ENCODE data around the gene LIFR.

Gene LIFR

DNA sequence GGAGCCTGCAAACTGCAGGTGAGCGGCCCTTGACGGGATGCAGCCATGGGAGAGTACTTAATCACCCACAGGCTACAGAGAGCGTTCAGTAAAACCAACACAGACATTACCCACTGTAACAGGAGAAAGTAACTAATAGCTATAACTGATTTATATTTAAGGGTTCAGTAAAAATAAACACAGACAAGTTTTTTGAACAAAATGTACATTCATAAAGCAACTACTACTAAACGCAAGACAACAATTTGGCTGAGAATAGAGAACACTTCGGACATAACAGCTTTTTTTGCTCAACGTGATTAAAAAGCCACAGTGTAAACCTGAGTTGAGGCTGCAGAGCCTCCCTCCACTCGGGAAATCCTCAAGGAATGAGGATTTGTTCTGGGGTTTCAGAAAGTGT lies 61.7 kb downstream of the LIFR start:
- TF ChIP-seq, protein P1, sequence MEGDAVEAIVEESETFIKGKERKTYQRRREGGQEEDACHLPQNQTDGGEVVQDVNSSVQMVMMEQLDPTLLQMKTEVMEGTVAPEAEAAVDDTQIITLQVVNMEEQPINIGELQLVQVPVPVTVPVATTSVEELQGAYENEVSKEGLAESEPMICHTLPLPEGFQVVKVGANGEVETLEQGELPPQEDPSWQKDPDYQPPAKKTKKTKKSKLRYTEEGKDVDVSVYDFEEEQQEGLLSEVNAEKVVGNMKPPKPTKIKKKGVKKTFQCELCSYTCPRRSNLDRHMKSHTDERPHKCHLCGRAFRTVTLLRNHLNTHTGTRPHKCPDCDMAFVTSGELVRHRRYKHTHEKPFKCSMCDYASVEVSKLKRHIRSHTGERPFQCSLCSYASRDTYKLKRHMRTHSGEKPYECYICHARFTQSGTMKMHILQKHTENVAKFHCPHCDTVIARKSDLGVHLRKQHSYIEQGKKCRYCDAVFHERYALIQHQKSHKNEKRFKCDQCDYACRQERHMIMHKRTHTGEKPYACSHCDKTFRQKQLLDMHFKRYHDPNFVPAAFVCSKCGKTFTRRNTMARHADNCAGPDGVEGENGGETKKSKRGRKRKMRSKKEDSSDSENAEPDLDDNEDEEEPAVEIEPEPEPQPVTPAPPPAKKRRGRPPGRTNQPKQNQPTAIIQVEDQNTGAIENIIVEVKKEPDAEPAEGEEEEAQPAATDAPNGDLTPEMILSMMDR (IDR thresholded peaks at IDR 0.05; ENCODE audit: low read depth, low read length), result no peak
- H3K4me3 ChIP-seq (ENCODE audit: low read depth, low read length), result no peak overlapping the region

DNA sequence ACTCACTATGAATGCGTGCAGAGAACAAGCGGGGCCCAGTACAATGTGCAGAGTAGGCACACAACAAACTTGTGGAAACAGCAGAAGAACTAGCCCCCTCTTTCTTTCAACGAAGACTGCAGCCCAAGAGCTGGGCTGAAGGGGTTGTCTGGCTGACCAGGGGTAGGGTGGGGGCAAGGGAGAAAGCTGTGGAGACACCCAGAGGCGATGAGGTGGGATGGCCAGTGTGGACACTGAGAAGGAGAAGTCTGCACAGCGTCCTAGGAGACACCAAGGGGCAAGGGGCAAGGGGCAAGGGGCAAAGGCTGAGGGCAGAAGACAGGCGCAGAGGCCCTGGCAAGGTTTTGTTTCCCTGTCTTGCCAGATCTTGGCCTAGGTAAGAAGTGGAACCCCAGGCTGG lies 62.3 kb downstream of the LIFR start:
- TF ChIP-seq, protein P1 (IDR thresholded peaks at IDR 0.05; ENCODE audit: low read depth, low read length), result no peak
- H3K4me3 ChIP-seq (ENCODE audit: low read depth, low read length), result no peak overlapping the region

DNA sequence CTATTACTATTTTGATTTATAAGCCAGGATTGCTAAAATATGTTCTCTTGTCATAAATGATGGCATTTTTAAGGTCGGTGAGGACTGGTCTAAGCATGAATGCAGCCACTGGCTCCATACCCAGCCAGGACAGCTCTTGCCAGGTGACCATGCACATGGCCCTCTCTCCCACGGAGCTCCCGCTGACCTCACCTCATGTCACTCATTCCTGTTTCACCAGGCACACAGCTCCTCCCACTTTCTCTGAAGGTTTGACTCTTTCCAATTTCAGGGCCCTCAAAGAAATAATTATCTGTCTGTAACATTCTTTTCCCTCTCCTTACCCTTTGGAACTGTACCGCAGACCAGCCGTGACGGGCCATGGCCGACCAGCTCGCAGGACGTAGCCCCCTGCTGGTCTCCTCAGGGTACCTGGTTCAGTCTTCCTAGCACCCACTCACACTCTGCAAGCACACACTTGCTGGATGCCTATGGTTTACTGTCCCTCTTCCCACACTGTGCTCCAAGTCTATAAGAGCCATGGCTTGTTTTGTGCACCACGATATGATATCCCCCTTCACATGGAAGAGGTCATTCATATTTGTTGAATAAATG lies 72.5 kb downstream of the LIFR start:
- TF ChIP-seq, protein P1 (IDR thresholded peaks at IDR 0.05; ENCODE audit: low read depth, low read length), result no peak
- H3K4me3 ChIP-seq (ENCODE audit: low read depth, low read length), result no peak overlapping the region

DNA sequence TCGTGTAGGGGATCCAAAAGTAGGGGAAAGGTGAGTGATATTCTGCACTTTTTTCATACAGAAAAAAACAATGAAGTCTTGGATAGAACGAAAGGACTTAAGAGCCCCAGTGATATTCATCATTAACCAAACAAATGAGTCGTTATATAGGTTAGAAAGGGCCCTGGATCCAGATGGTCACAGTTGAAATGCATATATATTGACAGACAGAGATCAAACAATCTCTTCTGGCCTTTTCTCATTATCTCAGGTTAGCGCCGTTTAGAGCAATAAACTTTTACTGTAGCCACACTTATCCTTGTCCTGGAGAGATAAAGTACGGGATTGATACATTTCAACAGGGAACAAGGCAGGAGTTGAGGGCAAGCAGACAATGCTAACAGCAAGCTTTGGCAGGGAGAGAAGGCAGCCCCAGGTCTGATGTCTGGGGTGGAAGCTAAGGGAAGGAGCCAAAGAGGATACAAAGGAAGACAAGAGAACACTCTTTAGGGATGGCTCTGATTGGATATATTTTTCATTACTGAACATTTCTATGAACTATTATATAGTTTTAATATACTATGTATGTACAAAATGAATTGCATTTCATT lies 77.0 kb downstream of the LIFR start:
- TF ChIP-seq, protein P1 (IDR thresholded peaks at IDR 0.05; ENCODE audit: low read depth, low read length), result no peak
- H3K4me3 ChIP-seq (ENCODE audit: low read depth, low read length), result no peak overlapping the region

DNA sequence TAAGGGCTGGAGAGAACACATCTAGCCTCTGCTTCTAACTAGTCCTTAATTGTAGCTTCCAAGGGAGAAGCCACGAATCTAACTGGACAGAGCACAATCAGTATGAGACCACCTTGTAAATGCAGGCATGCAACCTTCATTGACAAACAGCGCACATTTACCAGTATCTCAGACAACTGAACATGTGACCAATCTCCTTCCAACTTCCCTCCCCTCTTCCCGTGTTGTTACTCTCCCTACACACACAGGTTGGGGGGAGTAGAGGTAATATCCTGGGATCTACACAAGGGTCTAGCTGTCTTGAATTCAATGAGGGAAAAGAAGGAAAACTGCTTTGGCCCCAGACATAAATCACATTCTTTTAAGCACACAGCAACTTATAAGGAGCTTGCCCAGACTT lies 77.6 kb downstream of the LIFR start:
- no peak overlapping the region for H3K4me3 ChIP-seq (ENCODE audit: low read depth, low read length)
- TF ChIP-seq, protein P1 (IDR thresholded peaks at IDR 0.05; ENCODE audit: low read depth, low read length), result no peak

DNA sequence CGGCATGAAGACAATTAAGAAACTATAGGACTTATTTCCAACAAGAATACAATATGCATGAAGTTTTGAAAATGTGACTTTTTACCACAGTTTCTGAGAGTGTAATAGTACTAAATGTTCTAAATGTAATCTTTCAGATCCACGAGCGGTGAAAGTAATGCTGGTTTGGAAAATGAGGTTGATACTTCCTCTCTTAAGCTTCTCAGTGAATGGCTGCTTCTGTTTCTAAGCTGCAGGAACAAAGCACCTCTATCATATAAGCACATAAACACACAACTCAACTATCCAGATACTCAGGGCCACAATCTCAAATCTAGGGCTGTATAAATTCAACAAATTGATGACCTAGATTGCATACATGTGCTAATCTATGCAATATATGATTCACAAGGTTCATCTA lies 78.3 kb downstream of the LIFR start:
- H3K4me3 ChIP-seq (ENCODE audit: low read depth, low read length), result no peak overlapping the region
- TF ChIP-seq, protein P1 (IDR thresholded peaks at IDR 0.05; ENCODE audit: low read depth, low read length), result no peak

DNA sequence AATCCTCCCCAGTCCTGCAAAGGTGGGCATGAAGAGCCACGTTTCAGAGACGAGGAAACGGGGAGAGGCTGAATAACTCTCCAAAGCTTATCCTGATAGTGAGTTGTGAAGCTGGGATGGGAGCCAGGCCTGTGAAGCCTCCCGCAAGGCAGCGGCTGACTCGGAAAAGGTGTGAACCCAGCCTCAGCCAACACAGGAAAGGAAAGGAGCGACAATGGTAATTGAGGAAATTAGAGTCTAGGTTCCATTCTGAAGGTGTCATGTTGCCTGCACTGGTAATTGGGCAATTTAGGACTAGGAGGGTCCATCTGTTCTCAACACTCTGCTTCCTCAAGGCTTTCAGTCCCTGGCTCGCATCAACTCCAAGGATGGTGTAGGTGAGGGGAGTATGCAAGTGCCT lies 83.4 kb downstream of the LIFR start:
- TF ChIP-seq, protein P1 (IDR thresholded peaks at IDR 0.05; ENCODE audit: low read depth, low read length), result no peak
- H3K4me3 ChIP-seq (ENCODE audit: low read depth, low read length), result no peak overlapping the region

Data from WI38 (cell line).